Measurements from ENCODE around the gene GK. TPM values are rescaled to one million over a fixed set of nuclear protein-coding genes. Genes with fewer than 3 reads are reported as not detected.

Gene GK
- total and polyA plus RNA-seq, 2 donors (not counting 3 experiments of a cell fraction or from before 2014, with no cell fraction given), result 2.7 to 7.6 TPM

- Histone ChIP-seq H3K4me3 (replicated peaks in 1 of 3; ENCODE audit: insufficient read depth in 1 of 3, low read depth in 1 of 3, low read length in 3 of 3) (no peak overlapping the region), H3K9me1 (replicated peaks; ENCODE audit: control insufficient read depth, extremely low read depth, insufficient read depth, low read length) (no peaks in the 10 kb centered on the region), H2AFZ (ENCODE audit: low read depth, low read length) (no peak overlapping the region), H3K4me2 (ENCODE audit: insufficient read depth, low read length) (no peak overlapping the region), H4K20me1 (replicated peaks; ENCODE audit: control insufficient read depth, extremely low read depth, insufficient read depth, low read length) (no peaks in the 10 kb centered on the region), H3K9me3 (replicated peaks; ENCODE audit: control insufficient read depth, insufficient read depth, low read length) (no peaks in the 10 kb centered on the region), H3K27me3 (ENCODE audit: control insufficient read depth in 2 of 2, insufficient read depth in 2 of 2, low read length in 2 of 2) (no peaks in the 10 kb centered on the region), H3K9ac (replicated peaks; ENCODE audit: extremely low read depth, insufficient read depth, low read length) (no peak overlapping the region), H3K27ac (ENCODE audit: insufficient read depth, low read depth, low read length) (no peak overlapping the region), H3K36me3 (ENCODE audit: control insufficient read depth in 2 of 2, extremely low read depth in 1 of 2, insufficient read depth in 2 of 2, low read length in 2 of 2) (no peaks in the 10 kb centered on the region), H3K4me1 (ENCODE audit: control insufficient read depth, extremely low read depth, insufficient read depth, low read length) (no peaks in the 10 kb centered on the region), H3K79me2 (ENCODE audit: control insufficient read depth, insufficient read depth, low read length) (no peaks in the 10 kb centered on the region)
- intact Hi-C loops (cut with micrococcal nuclease), result no loop called here
- POLR2A ChIA-PET, result no interaction called here
- TF ChIP-seq JUN (IDR thresholded peaks at IDR 0.05; ENCODE audit: borderline replicate concordance, insufficient read depth, insufficient read length, low read depth), result no peak
- no peak for TF ChIP-seq MAX (IDR thresholded peaks at IDR 0.05; ENCODE audit: insufficient read depth, insufficient read length)
- no peak for FAIRE-seq
- no peak for DNase-seq (ENCODE audit: low read depth, low spot score)
- no TSS peak for BruUV-seq (replicated peaks)
- CTCF ChIA-PET, result no interaction called here
- dilution Hi-C loops (cut with MboI; ENCODE audit: extremely low pct_ligation_motif_present, low sequenced_read_pairs), result no loop called here
Measured at GRCh38 chrX:30680618-30681017, 27.4 kb downstream of the GK start.

- TF ChIP-seq EZH2 (IDR thresholded peaks at IDR 0.05; ENCODE audit: borderline replicate concordance, low read depth, low read length, severe bottlenecking), result no peak
- TF ChIP-seq MYC (IDR thresholded peaks at IDR 0.05; ENCODE audit: low read depth, low read length), result no peak
- no peak for TF ChIP-seq POLR2AphosphoS5 (IDR thresholded peaks at IDR 0.05; ENCODE audit: insufficient read depth, low read depth, low read length)
- TF ChIP-seq MAX (IDR thresholded peaks at IDR 0.05; ENCODE audit: insufficient read depth, insufficient read length), result no peak
- no peak for TF ChIP-seq FOS (IDR thresholded peaks at IDR 0.05; ENCODE audit: borderline replicate concordance, insufficient read depth, low read length)
- FAIRE-seq, result no peak
- intact Hi-C loops (cut with micrococcal nuclease), result no loop called here
- Histone ChIP-seq H3K9me1 (replicated peaks; ENCODE audit: control insufficient read depth, extremely low read depth, insufficient read depth, low read length) (no peaks in the 10 kb centered on the region), H3K4me3 (replicated peaks in 1 of 3; ENCODE audit: insufficient read depth in 1 of 3, low read depth in 1 of 3, low read length in 3 of 3) (no peak overlapping the region), H4K20me1 (replicated peaks; ENCODE audit: control insufficient read depth, extremely low read depth, insufficient read depth, low read length) (no peaks in the 10 kb centered on the region), H3K9ac (replicated peaks; ENCODE audit: extremely low read depth, insufficient read depth, low read length) (no peak overlapping the region), H3K9me3 (replicated peaks; ENCODE audit: control insufficient read depth, insufficient read depth, low read length) (no peaks in the 10 kb centered on the region), H3K36me3 (ENCODE audit: control insufficient read depth in 2 of 2, extremely low read depth in 1 of 2, insufficient read depth in 2 of 2, low read length in 2 of 2) (no peaks in the 10 kb centered on the region), H3K27me3 (ENCODE audit: control insufficient read depth in 2 of 2, insufficient read depth in 2 of 2, low read length in 2 of 2) (no peaks in the 10 kb centered on the region), H3K4me1 (ENCODE audit: control insufficient read depth, extremely low read depth, insufficient read depth, low read length) (peaks cover 7% of the 10 kb centered on the region), H3K4me2 (ENCODE audit: insufficient read depth, low read length) (no peak overlapping the region), H3K27ac (ENCODE audit: insufficient read depth, low read depth, low read length) (no peak overlapping the region), H2AFZ (ENCODE audit: low read depth, low read length) (no peak overlapping the region), H3K79me2 (ENCODE audit: control insufficient read depth, insufficient read depth, low read length) (no peaks in the 10 kb centered on the region)
- BruUV-seq (replicated peaks), result no TSS peak
- POLR2A ChIA-PET, result no interaction called here
- CTCF ChIA-PET, result interaction anchor here (0.7 kb wide), 1 partner anchor 53 kb away, joined by 3 read pairs; no protein-coding TSS in a partner anchor
- dilution Hi-C loops (cut with MboI; ENCODE audit: extremely low pct_ligation_motif_present, low sequenced_read_pairs), result no loop called here
- no peak for DNase-seq (ENCODE audit: low read depth, low spot score)
Measured at GRCh38 chrX:30688641-30689040, 35.4 kb downstream of the GK start.
